NCI-H2196 (cell line): ENCODE results near the gene CENPU.
"Not testable (repeated sequence)": the region's sequence is repeated elsewhere in the genome, so short reads cannot be mapped to it uniquely, and the experiment has no call there.

Source experiments
- DNase-seq: peaks from one replicate; lab custom pipeline; 2025; ENCODE audit not compliant: unreplicated experiment; lab: John Stamatoyannopoulos, UW

The CENPU gene

GRCh38 chr4:184668511-184669114 lies 65.3 kb downstream of the CENPU start:
- no peak for DNase-seq

- no peak for DNase-seq
Measured at GRCh38 chr4:184668096-184668495, 65.8 kb downstream of the CENPU start.

- no peak for DNase-seq
Measured at GRCh38 chr4:184666670-184667069, 67.2 kb downstream of the CENPU start.

GRCh38 chr4:184664445-184665210 lies 69.3 kb downstream of the CENPU start:
- no peak for DNase-seq

- no peak for DNase-seq
Measured at GRCh38 chr4:184662236-184662635, 71.7 kb downstream of the CENPU start.

- no peak for DNase-seq
Measured at GRCh38 chr4:184660978-184661377, 72.9 kb downstream of the CENPU start.

- DNase-seq: not testable (repeated sequence)
Measured at GRCh38 chr4:184657820-184658219, 76.1 kb downstream of the CENPU start.

GRCh38 chr4:184657144-184657543 lies 76.8 kb downstream of the CENPU start:
- no peak for DNase-seq

- DNase-seq: no peak
Measured at GRCh38 chr4:184655889-184656869, 77.7 kb downstream of the CENPU start.

GRCh38 chr4:184653650-184654049 lies 80.2 kb downstream of the CENPU start:
- no peak for DNase-seq

GRCh38 chr4:184652681-184653080 lies 81.2 kb downstream of the CENPU start:
- not testable (repeated sequence) for DNase-seq

GRCh38 chr4:184651899-184652298 lies 82.0 kb downstream of the CENPU start:
- no peak for DNase-seq

- DNase-seq: peak; percentile 17
Measured at GRCh38 chr4:184649971-184650855, 83.7 kb downstream of the CENPU start.

GRCh38 chr4:184649026-184649970 lies 84.6 kb downstream of the CENPU start, which contains the start of the genes CASP3 and PRIMPOL:
TSS of gene CASP3 (minus strand) at chr4:184649447. CDS start at chr4:184638453, 10,994 bp downstream.
TSS of gene PRIMPOL (plus strand) at chr4:184649738. CDS start at chr4:184657141, 7,403 bp downstream.
- peak; percentile 83 for DNase-seq

- DNase-seq: no peak
Measured at GRCh38 chr4:184648313-184649025, 85.4 kb downstream of the CENPU start.

- no peak for DNase-seq
Measured at GRCh38 chr4:184648054-184648312, 85.9 kb downstream of the CENPU start.

- DNase-seq: no peak
Measured at GRCh38 chr4:184647266-184648053, 86.4 kb downstream of the CENPU start.
